Endothelial cell of hepatic sinusoid (primary cell): ENCODE measurements around the gene SLC22A17.

Experiments used
- in situ Hi-C: cut with HindIII; loops from 2 replicates; pipeline ENCODE4 v1.10.0; 2017; ENCODE audit warnings: low sequenced_read_pairs

Gene SLC22A17

DNA sequence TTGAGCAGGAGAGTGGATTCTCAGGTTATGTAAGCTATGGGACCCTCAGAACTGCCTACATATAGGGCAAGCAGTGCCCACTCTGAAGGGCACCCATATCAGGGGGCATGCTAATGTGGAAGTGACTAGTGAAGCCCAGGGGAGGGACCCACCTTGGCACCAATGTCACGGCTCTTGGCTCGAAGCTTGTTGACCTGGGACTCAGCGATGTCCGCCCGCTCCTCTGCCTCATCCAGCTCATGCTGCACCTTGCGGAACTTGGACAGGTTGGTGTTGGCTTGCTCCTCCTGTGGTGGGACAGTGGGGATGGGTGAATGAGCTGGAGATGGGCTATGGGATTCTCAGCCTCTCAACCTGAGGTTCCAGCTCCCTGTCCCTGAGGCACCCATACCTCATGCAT lies 29.6 kb upstream of the SLC22A17 start:
- in situ Hi-C loops = no loop called here

GRCh38 chr14:23381871-23382270 lies 29.2 kb upstream of the SLC22A17 start:
- in situ Hi-C loops = no loop called here

- in situ Hi-C loops = no loop called here
These were observed 28.3 kb upstream of the SLC22A17 start for GRCh38 chr14:23380976-23381375.

- in situ Hi-C loops = no loop called here
These were observed 27.7 kb upstream of the SLC22A17 start for GRCh38 chr14:23380197-23380914.

GRCh38 chr14:23379366-23380196 lies 26.9 kb upstream of the SLC22A17 start:
- in situ Hi-C loops = no loop called here

GRCh38 chr14:23378612-23379220 lies 26.0 kb upstream of the SLC22A17 start:
- in situ Hi-C loops = no loop called here

DNA sequence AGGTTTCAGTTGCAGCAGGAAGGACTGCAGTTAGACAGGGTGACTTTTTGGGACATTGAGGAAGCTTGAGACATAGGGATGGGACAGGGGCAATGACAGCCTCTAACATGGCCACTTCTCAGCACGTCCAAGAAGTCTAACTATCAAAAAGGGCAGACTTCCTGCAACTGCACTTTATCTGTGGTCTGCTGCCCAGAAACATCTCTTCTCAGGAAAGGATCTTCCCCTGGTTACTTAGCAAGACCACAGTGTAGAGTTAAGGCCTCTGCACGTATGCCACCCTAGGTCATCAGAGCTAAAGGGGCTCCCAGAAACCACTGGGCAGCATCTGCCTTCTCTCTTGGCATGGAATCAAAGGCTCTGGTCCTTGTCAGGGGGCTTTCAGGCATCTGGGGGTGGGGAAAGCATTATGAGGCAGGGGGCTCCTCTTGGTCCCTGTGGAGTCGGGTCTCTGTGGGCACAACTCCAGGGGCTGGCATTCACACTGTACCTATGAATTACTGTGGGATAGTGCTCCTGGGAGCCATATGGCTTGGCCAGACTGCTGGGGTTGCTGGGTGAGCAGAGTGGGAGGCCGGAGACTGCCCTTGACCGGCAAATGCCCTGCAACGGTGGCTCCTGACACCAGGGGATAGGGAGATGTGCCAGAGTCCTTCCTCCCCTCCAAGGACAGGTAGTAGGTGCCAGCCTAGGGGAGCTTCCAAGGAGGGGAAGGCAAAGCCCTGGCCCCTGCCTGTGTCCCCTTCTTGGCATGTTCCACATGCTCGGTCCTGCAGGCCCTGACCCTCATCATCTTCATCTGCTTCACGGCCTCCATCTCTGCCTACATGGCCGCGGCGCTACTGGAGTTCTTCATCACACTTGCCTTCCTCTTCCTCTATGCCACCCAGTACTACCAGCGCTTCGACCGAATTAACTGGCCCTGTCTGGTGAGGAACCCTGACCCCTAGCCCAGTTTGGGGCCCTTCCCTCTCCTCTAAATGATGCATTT lies 25.2 kb upstream of the SLC22A17 start:
- in situ Hi-C loops = no loop called here

DNA sequence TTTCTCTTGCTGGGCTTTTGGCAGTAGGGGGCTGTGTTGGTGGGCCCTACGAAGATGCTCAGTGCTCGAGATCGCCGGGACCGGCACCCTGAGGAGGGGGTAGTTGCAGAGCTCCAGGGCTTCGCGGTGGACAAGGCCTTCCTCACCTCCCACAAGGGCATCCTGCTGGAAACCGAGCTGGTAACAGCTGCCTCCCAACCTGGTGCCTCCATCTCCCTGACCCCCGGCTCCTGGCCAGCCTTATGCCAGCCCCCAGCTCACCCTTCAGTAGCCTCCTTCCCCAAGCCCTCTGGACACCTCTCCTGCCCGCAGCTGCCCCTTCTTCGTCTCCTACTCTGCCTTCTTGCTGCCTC lies 24.5 kb upstream of the SLC22A17 start:
- in situ Hi-C loops = no loop called here

DNA sequence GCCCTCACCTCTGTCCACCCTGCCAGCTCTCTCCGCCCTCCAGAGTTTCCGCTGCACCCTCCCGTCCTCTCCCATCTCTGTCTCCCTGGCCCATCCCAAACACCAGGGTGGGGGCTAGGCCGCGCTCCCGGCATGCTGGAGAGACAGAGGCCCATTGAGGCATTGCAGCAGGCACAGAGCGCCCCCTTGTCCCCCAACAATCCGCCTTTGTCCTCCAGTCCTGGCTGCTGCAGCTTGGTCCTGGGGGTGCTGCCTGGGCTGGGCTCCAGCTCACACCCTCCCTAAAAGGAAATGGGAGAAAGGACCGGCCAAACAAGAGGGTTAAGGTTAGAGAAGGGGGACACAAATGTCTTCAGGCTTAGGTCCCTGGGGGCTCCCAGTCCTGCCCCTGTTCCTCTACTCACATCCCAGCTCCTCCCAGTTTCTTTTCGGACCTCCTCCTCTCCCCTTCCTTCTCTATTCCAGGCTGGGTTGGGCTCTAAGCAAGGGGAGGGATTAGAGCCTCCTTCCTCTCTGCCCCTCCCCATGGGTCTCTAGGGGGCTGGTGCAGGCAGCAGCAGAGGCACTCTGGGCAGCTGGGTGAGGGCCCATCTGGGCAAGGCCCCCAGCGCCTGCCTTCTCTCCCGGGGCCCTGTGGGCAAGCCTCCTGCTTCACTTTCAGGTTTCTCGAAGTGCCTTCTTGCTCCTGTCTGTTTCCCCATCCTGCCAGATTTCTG lies 24.0 kb upstream of the SLC22A17 start, which contains the start of gene CMTM5:
TSS of gene CMTM5 (plus strand) at position 565 of the 716 bp plus-strand sequence. CDS start 206 bp downstream, outside the sequence.
- in situ Hi-C loops = no loop called here

DNA sequence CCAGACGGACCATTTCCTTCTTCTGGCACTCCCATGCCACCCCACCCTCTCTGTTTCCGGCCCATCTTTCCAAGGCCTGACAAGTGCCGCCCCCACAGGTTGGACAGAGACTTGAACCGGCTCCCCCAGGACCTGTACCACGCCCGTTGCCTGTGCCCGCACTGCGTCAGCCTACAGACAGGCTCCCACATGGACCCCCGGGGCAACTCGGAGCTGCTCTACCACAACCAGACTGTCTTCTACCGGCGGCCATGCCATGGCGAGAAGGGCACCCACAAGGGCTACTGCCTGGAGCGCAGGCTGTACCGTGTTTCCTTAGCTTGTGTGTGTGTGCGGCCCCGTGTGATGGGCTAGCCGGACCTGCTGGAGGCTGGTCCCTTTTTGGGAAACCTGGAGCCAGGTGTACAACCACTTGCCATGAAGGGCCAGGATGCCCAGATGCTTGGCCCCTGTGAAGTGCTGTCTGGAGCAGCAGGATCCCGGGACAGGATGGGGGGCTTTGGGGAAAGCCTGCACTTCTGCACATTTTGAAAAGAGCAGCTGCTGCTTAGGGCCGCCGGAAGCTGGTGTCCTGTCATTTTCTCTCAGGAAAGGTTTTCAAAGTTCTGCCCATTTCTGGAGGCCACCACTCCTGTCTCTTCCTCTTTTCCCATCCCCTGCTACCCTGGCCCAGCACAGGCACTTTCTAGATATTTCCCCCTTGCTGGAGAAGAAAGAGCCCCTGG lies 23.0 kb upstream of the SLC22A17 start:
- in situ Hi-C loops = no loop called here

DNA sequence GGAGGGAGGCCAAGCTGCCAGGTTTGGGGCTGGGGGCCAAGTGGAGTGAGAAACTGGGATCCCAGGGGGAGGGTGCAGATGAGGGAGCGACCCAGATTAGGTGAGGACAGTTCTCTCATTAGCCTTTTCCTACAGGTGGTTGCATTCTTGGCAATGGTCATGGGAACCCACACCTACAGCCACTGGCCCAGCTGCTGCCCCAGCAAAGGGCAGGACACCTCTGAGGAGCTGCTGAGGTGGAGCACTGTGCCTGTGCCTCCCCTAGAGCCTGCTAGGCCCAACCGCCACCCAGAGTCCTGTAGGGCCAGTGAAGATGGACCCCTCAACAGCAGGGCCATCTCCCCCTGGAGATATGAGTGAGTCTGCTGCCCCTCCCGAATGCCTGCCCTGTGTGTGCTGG lies 20.4 kb upstream of the SLC22A17 start:
- in situ Hi-C loops = no loop called here

- in situ Hi-C loops = no loop called here
These were observed 19.8 kb upstream of the SLC22A17 start, which contains the start of gene IL25 for GRCh38 chr14:23372509-23372908. TSS of gene IL25 (plus strand) at chr14:23372809.

DNA sequence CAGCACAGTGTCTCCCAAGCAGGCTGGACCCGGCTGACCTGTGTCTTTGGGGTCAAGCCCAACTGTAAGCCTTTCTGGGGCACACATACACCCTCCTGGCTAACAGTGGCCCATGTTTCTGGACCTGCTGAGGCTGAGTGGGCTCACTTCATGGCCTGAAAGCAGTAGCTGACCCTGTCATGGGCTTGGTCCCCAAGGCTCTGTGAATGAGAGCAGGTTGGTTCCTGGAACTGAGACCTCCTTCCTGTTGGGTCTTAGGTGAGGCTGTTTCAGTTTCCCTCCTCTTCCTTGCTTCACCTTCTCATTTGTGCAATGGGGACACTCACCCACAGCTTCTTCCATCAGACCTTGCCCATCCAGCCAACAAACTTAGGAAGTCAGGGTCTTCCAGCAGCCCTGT lies 19.2 kb upstream of the SLC22A17 start:
- in situ Hi-C loops = no loop called here

DNA sequence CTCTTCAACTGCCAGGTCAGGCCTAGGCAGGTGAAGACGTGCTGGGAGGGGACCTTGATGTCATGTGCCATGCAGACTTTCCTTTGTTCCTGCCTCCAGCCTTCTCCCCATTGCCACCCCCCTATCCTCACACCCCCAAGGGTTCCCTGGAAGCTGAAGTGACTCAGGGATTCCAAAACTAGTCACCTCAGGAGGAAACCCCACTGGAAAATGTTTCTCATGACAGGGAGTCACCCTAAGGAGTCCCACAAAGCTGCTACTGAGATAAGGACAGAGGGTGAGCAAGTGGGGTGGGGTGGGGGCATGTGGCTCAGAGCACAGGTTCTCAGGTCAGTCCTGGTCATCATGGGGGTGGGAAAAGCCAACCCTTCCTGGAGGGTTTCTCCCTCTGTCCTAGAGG lies 17.5 kb upstream of the SLC22A17 start:
- in situ Hi-C loops = no loop called here

GRCh38 chr14:23366426-23366921 lies 13.8 kb upstream of the SLC22A17 start:
- in situ Hi-C loops = loop anchor here (5.0 kb wide), 1 partner anchor 71 kb away; the partner anchor contains the start of gene MYH7

DNA sequence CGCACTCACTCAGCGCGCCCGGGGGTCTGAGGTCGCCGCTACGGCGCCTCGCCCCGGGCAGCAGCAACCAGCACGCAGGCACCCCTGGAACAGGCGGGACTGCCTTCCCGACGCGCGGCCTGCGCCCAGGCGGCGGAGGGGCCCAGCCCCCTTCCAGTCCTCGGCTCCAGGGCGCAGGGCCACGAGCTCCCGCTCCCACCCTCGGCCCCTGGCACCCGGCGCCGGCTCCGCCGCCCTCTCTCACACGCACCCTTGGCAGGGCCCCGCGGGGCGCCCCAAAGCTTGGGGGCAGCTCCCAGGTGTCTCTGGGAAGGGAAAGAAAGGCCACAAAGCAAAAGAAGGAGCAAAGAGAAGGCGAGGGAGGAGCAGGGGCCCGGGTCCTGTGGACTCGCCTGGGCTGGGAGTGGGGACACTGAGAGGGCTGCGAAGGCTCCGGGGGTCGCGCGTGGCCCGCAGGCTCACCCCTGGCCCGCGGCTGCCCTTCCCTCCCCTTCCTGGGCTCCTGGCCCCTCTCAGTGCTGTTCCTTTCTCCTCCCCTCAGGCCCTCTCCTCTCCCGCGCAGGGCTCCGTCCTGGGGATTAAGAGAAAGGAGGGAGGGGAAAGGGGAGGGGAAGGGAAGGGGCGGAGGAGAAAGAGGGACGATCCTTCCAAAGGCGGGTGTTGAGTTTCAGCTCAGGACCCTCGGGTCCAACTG lies 13.2 kb upstream of the SLC22A17 start:
- in situ Hi-C loops = loop anchor here (5.0 kb wide), 1 partner anchor 71 kb away; the partner anchor contains the start of gene MYH7

DNA sequence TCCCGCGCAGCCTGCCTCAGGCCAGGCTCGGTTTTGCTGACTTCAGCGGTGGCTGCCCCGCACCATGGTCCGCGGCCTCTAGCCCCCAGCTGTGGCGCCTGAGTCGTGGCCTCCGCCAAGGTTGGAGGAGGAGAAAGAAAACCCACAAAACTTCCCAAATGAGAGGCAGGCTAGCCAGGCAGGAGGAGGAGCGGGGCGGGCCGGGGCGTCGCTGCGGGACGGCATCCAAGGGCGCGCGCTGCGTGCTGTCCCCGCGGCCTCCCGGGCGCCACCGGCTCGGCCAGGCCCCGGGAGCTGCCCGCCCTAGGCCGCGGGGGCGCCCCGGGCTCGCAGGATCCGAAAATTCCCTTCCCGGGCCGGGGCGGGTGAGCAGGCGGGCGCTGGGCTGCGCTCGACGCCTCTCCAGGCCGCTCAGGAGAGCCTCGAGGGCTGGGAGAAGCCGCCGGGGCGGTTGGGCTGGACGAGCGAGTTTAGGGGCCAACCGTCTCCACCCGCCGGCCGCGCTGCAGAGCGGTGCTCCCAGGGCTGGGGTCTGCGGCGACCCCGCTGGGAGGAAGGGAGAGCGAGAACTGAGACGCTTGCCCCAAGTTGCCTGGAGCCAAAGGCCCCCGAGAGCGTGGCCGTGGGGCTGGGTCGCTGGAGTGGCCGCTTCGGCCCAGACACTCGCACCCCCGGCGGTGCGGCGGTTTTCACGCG lies 12.5 kb upstream of the SLC22A17 start, which contains the start of gene EFS:
TSS of gene EFS (minus strand) at position 137 of the 696 bp plus-strand sequence. CDS start 147 bp downstream, outside the sequence.
- in situ Hi-C loops = loop anchor here (5.0 kb wide), 1 partner anchor 72 kb away; the partner anchor contains the start of gene MYH7
